Tibial artery (tissue), 4 donors: ENCODE data around the gene GET3.
A peak's percentile ranks its signal among the peaks of the same experiment; 100 is the strongest.

ENCODE experiments used
- DNase-seq, 2 donors: peaks; one replicate each; pipeline ENCODE4 v3.0.0-alpha.2; 2019
- H3K27ac ChIP-seq, 2 donors: fragments of 200-600 bp; sonication (generic) in 1 of 2; 1 replicate in 1 of 2; 2 replicates in 1 of 2; pipeline ENCODE4 v1.5.1; 2018 to 2019; ENCODE audit warnings: mild to moderate bottlenecking in 1 of 2
- H3K27me3 ChIP-seq, 2 donors: fragments of 200-600 bp; sonication (generic) in 1 of 2; one replicate each; pipeline versions ENCODE4 v1.5.1 to v1.6.0; 2016 to 2019
- H3K36me3 ChIP-seq, 3 donors: fragments of 200-600 bp; sonication (generic) in 2 of 3; one replicate each; pipeline ENCODE4 v1.5.1; 2016 to 2019; ENCODE audit warnings: mild to moderate bottlenecking in 2 of 3
- H3K4me1 ChIP-seq, 4 donors: fragments of 200-600 bp; sonication (generic) in 2 of 4; 1 replicate in 3 of 4; 2 replicates in 1 of 4; pipeline ENCODE4 v1.5.1; 2016 to 2019
- H3K4me3 ChIP-seq, 2 donors: fragments of 200-600 bp; sonication (generic) in 1 of 2; 1 replicate in 1 of 2; 2 replicates in 1 of 2; pipeline ENCODE4 v1.5.1; 2018 to 2019; ENCODE audit warnings: mild to moderate bottlenecking in 2 of 2
- H3K9me3 ChIP-seq, 3 donors: fragments of 200-600 bp; sonication (generic) in 1 of 3; one replicate each; pipeline ENCODE4 v1.5.1; 2016 to 2019
- CTCF ChIP-seq, 2 experiments: fragments of 200-600 bp in 1 of 2; fragments of 450-650 bp in 1 of 2; IDR thresholded peaks; one replicate each; pipeline ENCODE4 v1.5.1; 2017 to 2019; ENCODE audit warnings: antibody characterized with exemption in 2 of 2, mild to moderate bottlenecking in 1 of 2, moderate library complexity in 1 of 2
- intact Hi-C: fragments of 100-400 bp; cut with DNase I; formaldehyde crosslinking; loops from one replicate; pipeline ENCODE4 v1.15.0; 2023; ENCODE audit warnings: low total_unique reads

Gene GET3

DNA sequence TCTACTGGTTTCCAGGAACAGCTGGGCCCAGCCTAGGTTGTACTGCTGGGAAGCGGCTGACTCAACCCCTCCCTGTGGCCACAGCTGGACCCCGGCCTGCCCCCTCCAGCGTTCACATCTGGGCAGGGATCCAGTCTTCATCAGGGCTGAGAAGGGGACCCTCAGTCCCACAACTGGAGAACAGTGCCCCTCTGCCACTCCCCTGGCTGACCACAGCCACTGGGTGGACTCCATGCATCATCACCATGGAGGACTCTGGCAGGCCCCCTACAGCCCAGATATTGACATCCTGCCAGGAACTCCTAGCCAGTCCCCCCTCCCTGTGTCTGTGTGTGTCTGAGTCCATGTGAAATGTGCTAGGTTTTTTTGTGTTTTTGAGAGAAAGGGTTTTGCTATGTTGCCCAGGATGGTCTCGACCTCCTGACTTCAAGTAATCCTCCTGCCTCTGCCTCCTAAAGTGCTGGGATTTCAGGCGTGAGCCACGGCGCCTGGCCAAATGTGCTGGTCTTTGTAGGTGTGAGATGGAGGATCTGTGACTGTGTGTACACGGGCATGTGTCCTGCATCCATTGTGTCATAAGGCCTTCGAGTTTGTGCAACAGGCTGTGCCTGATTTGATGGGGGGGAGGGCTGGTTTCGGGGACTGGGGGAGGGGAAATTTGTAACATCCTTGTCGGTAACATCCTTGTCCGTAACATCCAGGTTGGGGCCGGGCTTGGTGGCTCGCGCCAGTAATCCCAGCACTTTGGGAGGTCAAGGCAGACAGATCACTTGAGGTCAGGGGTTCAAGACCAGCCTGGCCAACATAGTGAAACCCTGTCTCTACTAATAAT is 42.1 kb downstream of the GET3 start:
- Histone ChIP-seq H3K4me3 (peak overlapping the region; percentile 61 to 63), H3K4me1 (peaks cover 5 to 60% (median 51%) of the 10 kb centered on the region in 4 donors), H3K27me3 (no peaks in the 10 kb centered on the region), H3K27ac (peak overlapping the region; percentile 90 to 91), H3K9me3 (no peaks in the 10 kb centered on the region), H3K36me3 (no peaks in the 10 kb centered on the region)
- TF ChIP-seq CTCF (IDR thresholded peaks at IDR 0.05) = no peak
- peak in 1 of 2 donors; percentile 82 for DNase-seq
- intact Hi-C loops = loop anchor here (2.0 kb wide), 1 partner anchor 13 kb away; no protein-coding TSS in a partner anchor

DNA sequence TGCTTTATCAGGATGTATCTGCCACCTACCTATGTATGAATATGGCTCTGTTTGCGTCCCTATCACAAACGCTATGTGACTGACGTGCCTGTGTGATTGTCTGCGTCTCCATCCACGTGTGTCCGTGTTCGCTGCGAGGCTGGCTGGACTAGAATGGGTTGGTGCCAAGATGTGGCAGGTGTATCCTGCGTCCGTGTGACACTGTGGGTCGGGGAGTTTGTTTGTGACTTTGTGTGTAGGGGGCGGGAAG is 44.8 kb downstream of the GET3 start:
- Histone ChIP-seq H3K4me1 (peaks cover 5 to 76% (median 70%) of the 10 kb centered on the region in 4 donors), H3K4me3 (peak overlapping the region; percentile 51 to 64), H3K27me3 (no peaks in the 10 kb centered on the region), H3K36me3 (no peaks in the 10 kb centered on the region), H3K27ac (peak overlapping the region; percentile 98 to 99), H3K9me3 (no peaks in the 10 kb centered on the region)
- TF ChIP-seq CTCF (IDR thresholded peaks at IDR 0.05) = no peak
- DNase-seq = peak in 1 of 2 donors; percentile 68
- intact Hi-C loops = no loop called here

DNA sequence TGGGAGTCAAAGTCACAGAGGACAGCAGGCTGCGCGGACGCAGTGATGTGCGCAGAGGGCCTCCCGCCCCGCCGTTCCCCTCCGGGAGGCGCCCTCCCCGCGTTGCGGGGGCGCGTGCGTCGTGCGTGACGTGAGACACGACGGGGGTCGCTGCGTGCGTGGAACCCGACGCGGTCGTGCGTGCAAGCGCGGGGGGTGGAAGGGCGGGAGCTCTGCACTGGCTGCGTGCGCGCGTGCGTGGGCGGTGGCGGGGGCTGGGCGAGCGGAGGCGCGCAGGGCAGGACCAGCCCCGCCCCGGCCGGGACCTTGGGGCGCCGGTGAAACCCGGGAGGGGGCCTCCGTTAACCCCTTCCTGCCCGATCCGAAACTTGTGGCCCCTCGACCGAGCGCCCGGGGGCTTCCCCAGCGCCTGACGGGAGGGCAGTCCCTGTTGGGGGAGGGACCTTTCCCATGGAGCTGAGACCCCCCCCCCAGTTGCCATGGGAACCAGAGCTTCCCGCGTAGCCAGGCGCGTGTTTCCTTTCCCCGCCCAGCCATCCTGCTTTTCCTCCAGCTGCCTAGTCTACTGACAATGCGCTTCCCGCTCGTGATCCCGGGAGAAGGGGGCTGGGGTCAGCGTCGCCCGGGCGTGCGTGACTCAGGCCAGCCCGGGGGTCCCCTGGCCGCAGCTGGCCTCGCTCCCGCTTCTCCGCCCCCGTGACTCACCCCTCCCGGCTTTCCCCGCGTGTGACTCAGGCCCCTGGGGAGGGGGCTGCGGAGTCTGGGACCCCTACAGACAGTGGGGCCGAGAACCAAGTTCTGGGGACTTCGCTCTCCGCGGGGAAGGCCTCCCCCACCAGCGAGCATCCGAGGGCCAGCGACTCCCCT is 45.4 kb downstream of the GET3 start:
- Histone ChIP-seq H3K27ac (peak overlapping the region; percentile 98 to 99), H3K4me1 (peaks cover 5 to 76% (median 69%) of the 10 kb centered on the region in 4 donors), H3K4me3 (peak overlapping the region; percentile 51 to 64), H3K36me3 (no peaks in the 10 kb centered on the region), H3K9me3 (no peaks in the 10 kb centered on the region), H3K27me3 (no peaks in the 10 kb centered on the region)
- intact Hi-C loops = no loop called here
- DNase-seq = peak; percentile 84 to 95
- TF ChIP-seq CTCF (IDR thresholded peaks at IDR 0.05) = peak in 1 of 2 experiments; percentile 23

GRCh38 chr19:12783291-12783848 is 46.1 kb downstream of the GET3 start:
- H3K9me3 ChIP-seq = no peaks in the 10 kb centered on the region
- no peak for TF ChIP-seq CTCF (IDR thresholded peaks at IDR 0.05)
- peaks cover 5 to 79% (median 74%) of the 10 kb centered on the region in 4 donors for H3K4me1 ChIP-seq
- no peaks in the 10 kb centered on the region for H3K27me3 ChIP-seq
- peak overlapping the region; percentile 98 to 99 for H3K27ac ChIP-seq
- peak overlapping the region; percentile 51 to 64 for H3K4me3 ChIP-seq
- no peaks in the 10 kb centered on the region for H3K36me3 ChIP-seq
- intact Hi-C loops = no loop called here
- no peak for DNase-seq

DNA sequence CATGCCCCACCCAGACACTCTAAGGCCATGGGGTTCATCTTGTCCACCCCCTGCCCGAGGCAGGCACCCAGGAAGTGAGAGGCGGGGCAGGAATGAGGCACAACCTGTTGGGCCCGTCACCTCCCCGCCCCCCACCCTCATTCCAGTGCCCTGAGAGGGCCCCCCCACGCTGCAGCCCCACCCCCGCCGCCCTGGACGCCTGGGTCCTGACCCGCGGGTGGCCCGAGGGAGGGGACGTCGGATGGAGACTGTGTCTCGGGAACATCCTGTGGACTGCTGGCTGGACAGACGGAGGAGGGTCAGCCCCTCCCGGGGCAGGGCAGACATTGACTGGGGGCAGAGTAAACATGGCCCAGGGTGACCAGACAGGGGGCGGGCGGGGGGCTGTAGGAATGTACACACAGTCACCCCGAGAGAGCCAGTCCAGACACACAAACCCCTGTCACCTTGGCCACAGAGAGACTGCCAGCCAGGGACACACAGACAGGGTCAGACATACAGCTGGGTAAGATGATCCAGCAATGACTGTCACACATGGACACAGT is 46.6 kb downstream of the GET3 start:
- Histone ChIP-seq H3K27me3 (no peaks in the 10 kb centered on the region), H3K4me3 (peak overlapping the region in 1 of 2 donors; percentile 64), H3K36me3 (no peaks in the 10 kb centered on the region), H3K27ac (peak overlapping the region; percentile 98 to 99), H3K4me1 (peaks cover 5 to 79% (median 74%) of the 10 kb centered on the region in 4 donors), H3K9me3 (no peaks in the 10 kb centered on the region)
- TF ChIP-seq CTCF (IDR thresholded peaks at IDR 0.05) = no peak
- intact Hi-C loops = no loop called here
- peak in 1 of 2 donors; percentile 87 for DNase-seq
